GM19328 (cell line): ENCODE results near the gene AP1AR.
A peak's percentile ranks its signal among the peaks of the same experiment; 100 is the strongest.
"Not testable (repeated sequence)": the region's sequence is repeated elsewhere in the genome, so short reads cannot be mapped to it uniquely, and the experiment has no call there.

Source experiments
- ATAC-seq: cut with Tn5 transposase; IDR thresholded peaks from one replicate; pipeline ENCODE4 v1.9.1; 2021; ENCODE audit warnings: mild to moderate bottlenecking, moderate library complexity; ENCODE audit not compliant: unreplicated experiment

AP1AR gene, protein sequence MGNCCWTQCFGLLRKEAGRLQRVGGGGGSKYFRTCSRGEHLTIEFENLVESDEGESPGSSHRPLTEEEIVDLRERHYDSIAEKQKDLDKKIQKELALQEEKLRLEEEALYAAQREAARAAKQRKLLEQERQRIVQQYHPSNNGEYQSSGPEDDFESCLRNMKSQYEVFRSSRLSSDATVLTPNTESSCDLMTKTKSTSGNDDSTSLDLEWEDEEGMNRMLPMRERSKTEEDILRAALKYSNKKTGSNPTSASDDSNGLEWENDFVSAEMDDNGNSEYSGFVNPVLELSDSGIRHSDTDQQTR

DNA sequence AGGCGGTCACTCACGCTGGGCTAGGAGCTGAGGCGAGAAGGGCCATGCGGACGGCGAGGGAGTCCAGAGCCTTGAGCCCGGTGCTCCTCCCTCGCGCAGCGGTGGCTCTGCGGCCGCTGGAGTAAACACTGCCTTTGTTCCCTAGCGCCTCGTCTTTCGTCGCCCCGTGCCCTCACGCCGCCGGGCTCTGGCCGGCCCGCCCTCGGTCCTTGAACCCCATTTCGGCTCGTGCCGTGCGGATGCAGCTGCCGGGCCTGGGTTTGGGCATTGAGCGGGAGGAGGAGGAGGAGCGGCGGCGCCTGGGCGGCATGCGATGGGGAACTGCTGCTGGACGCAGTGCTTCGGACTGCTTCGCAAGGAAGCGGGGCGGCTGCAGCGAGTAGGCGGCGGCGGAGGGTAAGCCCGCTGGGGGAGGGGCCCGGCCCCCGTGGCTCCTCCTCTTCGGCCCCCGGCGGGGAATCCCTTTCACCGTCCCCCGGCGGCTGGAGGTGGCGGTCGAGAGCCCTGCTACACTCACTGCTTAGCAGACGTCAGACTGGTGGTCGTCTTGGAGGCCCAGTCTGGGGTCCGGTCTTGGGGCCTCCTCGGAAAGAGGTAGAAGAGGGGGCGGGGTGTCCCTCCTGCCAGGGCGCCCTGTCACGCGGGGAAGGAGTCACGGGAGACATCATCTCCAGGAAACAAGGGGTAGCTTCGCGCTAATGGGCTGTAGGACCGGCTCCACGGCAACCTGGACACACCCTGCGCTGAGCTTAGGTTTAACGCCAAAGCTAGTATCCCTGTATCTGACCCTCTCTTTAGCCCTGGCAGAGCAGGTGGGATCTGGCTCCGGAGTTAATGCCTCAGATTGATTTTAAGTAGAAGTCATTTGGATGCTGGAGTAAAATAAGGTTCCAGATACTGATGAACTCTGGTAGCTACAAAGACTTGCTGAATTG is at the start of gene AP1AR:
TSS of gene AP1AR (plus strand) at position 9 of the 935 bp plus-strand sequence. CDS start at position 314, 305 bp downstream.
- peak; percentile 55 for ATAC-seq

DNA sequence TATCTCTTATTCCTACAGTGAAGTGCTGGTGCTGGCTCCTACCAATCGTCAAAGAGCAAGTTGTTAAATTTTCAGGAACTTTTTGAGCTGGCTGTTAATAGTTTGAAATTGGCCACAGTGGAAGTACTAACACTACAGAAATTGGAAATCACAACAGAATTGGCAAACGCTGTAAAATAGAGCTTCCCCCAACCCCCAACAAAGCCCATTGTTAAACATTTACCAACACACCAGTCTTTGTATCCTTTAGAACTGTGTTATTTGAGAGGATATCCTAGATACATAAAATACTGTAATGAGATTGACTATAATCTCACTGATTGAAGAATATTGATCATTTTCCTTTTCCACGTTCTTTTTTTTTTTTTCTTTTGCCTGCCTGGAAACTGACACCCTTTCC is 49.0 kb upstream of the AP1AR start:
- ATAC-seq, result no peak

DNA sequence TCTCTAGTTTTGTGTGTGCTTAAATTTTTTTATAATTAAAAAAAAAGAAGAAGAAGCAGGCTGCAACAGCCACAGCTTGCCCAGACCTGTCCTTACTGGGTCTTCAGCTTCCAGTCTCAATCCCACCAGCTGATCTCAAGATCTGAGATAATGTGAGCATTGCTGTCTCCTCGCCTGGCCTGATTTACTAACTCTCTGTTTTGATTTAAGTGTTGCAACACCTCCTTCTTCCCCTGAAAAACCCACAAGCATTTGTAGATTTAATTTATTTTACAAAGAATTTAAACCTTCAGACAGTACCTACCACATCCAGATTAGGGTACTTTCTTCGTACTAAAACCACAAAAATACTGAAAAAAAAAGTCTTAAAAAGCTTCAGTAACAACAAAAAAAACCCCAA is 48.3 kb upstream of the AP1AR start:
- ATAC-seq, result no peak

DNA sequence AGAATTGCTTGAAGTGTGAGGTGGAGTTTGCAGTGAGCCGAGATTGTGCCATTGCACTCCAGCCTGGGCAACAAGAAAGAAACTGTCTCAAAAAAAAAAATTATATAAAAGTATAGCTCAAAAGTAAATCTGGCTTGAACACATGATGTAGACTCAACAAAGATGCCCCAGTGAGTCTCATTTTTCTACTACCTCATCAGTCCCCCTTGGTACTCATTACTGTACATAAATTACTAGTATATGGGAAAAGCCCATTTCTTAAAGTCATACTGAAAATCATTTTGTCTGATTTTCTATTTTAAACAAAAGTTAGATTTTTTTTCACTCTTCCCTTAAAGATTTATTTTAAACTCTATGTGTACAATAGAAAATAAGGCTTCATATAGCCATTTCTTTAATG is 47.1 kb upstream of the AP1AR start:
- ATAC-seq, result no peak

DNA sequence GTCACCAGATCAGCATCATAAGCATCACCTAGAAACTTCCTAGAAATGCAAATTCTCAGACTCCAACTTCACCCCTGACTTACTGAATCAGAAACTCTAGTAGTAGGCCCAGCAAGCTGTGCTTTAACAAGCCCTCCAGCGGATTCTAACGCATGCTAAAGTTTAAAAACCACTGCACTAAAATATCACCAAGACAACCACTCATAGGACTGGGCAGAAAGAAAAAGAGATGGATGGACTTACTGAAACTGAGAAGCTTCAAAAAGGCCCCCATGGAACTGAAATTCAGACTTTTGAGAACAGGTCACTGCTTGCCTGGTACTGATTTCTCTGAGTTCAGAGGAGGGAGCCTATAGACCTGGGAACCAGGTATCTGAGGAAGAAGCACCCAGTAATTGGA is 46.3 kb upstream of the AP1AR start:
- no peak for ATAC-seq

DNA sequence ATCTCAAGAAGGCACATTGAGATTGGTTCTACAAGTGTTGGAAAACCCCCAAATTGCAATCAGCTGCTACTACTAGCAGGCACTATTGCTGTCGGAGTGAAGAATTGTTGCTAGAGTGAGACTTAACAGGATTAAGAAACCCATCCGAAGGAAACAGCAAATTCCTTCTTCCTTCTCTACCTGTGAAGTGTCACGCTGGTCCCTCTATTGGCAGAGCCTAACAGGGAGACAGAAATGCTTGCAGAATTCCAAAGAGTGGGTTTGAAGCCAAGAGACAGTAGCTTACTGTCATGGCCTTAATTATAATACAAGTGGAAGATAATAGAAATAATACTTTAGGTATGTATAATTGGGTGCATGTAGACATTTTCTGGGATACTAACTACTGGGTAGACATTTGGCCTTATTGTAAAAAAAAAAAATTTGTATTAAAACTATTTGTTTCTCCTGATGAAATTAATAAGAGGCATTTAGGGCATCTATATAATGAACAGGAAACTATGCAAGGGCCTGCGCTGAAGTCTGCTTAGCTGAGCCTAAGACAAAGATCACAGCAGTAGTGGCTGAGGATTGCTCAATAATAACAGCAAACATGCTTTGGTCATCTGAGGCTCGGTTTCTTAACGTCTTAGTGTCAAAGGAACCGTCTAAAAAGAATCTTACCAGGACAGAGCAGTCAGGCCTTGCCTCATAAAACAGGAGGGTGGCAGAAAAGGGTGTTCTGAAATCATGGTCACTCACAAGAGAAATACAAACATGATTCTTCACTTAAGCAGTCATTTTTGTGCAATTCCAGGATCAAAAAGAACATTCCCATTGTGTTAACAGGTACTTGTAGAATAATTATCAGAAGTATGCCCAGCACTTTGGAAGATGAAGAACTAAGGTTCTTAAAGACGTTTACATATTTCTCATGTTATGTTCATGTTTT is 45.6 kb upstream of the AP1AR start:
- no peak for ATAC-seq

DNA sequence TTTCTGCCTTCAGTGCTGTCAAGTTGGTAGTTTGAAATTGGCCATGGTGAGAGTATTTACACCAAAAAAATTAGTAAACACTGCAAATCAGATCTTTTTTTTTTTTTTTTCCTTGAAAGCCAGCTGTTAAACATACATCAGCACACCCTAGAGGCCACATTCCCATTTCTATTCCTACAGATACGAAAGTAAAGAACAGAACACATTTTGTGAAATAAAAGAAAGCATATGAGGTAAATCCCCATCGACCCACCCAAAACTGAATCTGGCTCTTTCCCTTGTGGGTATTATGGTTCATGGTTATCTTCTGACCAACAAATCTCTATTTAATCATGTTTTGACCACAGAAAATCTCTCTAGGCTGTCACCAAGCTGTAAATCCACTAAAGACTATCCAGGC is 41.8 kb upstream of the AP1AR start:
- ATAC-seq, result no peak

DNA sequence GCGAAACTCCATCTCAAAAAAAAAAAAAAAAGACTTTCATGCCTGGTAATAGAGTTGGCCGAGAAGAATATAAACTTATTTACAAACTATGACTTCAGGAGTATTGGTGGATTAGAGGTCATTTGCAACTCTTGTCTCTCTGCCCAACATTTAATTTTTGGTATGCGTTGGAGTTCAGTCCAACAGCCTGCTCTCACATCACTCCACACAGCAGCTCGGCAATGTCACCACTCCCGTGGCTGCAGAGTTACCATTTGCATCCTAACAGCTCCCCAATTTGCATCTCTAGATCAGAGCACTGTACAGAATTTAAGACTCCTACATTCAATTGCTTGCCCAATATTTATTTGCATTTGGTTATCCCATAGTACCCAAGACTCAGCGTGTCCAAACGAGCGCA is 40.9 kb upstream of the AP1AR start:
- no peak for ATAC-seq

DNA sequence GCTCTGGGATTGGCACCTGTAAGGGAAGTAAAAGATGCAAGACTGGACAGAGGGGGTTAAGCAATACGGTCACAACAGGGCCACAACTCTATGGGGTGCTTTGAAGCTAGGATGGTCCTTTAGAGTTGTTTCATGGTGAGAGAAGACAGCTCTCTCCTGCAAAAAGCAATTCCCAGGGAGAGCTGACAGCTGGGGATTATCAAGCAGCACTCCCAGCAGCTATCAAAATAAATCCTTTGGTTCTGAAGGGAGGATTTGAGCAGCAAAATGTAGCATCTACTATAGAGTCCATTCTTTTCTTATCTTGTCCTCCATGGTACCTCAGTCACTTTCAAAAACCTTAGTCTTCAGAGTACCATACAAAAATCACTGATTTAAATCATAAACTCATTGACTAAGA is 35.1 kb upstream of the AP1AR start:
- no peak for ATAC-seq

DNA sequence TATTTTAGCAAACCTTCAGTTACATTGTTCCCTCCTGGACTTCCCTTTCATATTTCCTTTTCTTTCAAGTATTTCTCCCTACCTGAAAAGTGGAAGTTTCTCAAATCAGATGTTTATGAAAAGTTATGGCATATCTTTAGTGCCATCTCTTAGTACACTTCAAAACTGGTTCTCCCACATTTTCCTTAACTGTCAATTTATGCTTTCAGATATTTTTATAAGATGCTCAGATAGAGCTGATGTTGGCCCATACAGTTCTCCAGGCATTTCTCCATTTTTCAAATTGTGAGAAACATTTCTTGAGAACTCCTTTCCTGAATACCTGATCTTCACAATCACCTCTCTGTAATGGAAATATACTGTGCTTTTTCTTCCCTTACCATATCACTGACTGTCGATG is 32.5 kb upstream of the AP1AR start:
- no peak for ATAC-seq

DNA sequence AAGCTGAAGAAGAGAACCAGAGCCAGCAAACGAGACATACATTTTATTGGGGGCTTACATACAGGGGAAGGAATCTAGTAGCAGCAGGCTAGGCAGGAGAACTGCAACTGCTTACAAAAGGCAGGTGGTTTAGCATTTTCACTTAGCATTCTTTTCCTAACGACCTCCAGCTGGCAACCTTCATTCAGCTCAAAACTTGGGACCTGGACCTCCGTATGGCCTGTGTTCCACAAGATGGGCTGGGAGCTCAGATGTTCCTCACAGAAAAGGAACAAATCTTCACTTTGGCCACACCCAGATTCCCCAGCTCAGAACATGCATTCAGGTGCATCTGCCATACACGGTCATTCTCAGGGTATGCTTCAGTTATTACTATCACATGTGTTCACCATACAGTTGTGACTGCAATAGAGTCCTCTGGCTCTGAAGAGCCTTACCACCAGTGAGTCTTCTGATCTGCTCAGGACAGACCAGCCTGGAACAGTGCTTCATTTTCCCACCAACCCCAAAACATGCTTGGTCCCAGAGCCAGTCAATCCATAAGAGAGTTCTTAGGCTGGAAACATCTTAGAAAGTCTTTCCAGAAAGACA is 29.6 kb upstream of the AP1AR start:
- ATAC-seq, result no peak

DNA sequence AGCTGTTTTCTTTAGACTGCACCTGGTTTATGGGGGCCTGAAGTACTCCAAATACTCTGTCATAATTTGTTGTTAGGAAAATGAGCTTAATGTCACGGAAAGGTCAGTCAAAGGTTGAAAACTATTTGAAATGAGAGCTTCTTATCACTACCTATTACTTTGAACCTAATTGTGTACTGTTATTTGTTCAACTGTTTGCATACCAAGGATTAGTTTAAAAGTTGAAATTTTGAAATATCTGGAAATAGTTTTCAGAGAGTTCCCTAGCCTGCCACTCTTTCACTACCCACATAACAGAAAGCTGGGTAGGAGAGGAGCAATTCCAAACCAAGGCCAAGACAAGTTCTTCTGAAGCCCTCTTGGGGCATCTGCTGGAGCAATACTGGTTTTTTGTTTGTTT is 28.0 kb upstream of the AP1AR start:
- ATAC-seq, result no peak

DNA sequence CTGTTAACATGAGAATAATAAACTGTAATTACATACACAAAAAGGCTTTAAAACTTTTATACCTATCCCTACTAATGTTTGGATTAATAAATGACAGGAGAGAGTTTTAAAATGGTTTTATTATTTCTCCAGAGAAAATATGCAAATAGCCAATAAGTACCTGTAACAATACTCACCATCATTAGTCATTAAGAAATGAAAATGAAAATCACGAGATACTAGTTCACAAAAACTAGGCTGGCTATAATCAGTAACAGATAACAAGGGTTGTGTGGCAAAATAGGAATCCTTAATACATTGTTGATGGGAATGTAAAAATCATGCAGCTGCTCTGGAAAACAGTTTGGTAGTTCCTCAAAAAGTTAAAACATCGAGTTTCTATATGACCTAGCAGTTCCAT is 25.2 kb upstream of the AP1AR start:
- ATAC-seq, result no peak

DNA sequence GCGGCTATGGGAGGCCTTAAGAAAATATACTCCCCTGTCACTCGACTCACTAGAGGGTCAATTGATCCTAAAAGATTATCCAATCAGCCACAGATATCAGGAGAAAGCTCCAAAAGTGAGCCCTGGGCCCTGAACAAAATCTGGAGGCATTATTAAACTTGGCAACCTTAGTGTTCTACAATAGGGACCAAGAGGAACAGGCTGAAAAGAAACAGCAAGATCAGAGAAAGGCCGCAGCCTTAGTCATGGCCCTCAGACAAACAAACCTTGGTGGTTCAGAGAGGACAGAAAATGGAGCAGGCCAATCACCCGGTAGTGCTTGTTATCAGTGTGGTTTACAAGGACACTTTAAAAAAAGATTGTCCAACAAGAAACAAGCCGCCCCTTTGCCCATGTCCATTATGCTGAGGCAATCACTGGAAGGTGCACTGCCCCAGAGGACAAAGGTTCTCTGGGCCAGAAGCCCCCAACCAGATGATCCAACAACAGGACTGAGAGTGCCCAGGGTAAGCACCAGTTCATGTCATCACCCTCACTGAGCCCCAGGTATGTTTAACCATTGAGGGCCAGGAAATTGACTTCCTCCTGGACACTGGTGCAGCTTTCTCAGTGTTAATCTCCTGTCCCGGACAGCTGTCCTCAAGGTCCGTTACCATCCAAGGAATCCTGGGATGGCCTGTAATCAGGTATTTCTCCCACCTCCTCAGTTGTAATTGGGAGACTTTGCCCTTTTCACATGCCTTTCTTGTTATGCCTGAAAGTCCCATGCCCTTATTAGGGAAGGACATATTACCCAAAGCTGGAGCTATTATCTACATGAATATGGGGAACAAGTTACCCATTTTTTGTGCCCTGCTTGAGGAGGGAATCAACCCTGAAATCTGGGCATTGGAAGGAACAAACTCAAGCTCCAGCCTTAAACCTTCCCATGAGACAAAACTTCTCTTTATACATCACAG is 23.2 kb upstream of the AP1AR start:
- ATAC-seq, result not testable (repeated sequence)

DNA sequence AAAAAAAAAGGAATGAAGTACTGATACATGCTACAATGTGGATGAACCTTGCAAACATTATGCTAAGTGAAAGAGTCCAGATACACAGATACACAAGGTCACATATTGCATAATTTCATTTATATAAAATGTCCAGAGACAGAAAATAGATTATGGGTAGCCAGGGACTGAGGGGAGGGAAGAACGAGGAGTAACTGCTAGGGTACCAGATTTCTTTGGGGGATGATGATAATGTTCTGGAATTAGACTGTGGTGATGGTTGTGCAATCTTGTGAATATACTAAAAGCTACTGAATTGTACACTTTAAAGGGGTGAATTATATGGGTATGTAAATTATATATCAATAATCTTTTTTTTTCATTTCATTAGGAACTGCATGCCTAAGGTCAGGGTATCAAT is 20.8 kb upstream of the AP1AR start:
- ATAC-seq, result no peak

DNA sequence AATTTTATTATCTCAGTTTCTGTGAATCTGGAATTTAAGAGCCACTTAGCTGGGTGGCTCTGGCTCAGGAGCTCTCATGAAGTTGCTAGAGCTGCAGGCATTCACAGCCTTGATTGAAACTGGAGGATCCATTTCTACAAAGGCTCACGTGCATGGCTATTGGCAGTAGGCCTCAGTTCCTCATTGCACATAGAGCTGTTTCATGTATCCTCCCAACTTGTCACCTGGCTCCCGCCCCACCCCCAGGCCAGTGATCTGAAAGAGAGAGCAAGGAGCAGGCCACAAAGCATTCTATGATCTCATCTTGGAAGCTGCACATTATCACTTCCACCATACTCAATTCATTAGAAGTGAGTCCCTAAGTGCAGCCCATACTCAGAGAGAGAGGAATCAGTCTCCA is 18.5 kb upstream of the AP1AR start:
- no peak for ATAC-seq

DNA sequence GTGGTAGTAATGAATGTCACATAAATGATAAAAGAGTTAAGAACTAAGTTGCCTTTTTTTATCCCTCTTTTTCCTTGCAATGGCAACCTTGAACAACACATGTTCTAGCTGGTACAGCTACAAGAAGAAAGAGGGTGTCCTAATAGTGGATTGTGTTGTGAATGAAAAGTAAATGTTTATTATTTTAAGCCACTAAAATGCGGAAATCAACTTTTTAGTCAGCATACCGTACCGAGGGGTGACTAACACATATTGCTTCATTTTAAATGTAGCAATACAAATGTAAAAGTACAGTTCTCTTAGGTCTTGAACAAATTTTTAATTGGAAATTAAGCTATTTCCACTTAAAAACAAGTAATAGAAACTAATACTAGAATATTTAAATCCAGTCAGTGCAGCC is 17.7 kb upstream of the AP1AR start:
- no peak for ATAC-seq

DNA sequence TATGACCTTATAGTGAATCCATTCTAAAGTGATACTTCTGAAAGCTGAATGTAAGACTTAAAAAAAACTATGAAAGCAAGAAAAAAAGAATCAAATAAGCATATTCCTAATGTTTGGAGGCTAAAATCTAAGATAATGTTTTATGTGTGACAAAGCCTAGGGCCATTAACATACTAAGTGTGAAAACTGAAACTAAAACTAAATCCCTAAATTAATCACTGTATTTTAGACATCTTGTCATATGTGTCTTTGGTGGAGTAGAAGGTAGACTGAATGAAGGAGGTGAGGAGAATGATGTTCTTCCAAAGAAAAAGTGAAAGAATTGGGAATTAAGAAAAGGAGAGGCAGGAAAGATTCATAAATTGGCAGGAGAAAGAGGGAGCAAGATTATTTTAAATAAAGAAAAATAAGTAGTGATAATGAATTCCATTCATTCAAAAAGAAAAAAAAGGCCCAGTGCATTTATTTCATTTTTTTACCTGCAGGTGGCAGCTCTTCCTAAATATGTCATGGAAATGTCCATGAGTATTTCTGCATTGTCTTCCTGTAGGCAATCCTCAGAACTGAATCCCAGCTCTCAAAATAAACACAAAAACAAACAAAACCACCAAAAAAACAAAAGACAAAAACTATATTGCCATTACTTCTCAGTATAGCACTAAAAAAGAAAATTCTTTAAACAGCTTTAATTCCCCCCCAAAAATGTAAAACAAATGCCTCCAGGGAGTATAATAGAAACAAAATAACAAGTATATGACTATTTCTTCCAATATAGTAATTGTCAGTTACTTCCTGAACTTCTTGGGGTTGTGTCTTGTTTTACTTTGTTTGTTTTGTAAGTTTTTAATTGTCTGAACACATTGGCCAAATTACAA is 17.0 kb upstream of the AP1AR start:
- ATAC-seq, result no peak
